Brain pericyte (primary cell): ENCODE data around the gene HTR3B.
"Not testable (repeated sequence)": the region's sequence is repeated elsewhere in the genome, so short reads cannot be mapped to it uniquely, and the experiment has no call there.

ENCODE experiments used
- DNase-seq: peaks from one replicate; pipeline ENCODE4 v3.0.0-alpha.2; 2012; ENCODE audit warnings: low read depth, low spot score

The HTR3B gene

DNA sequence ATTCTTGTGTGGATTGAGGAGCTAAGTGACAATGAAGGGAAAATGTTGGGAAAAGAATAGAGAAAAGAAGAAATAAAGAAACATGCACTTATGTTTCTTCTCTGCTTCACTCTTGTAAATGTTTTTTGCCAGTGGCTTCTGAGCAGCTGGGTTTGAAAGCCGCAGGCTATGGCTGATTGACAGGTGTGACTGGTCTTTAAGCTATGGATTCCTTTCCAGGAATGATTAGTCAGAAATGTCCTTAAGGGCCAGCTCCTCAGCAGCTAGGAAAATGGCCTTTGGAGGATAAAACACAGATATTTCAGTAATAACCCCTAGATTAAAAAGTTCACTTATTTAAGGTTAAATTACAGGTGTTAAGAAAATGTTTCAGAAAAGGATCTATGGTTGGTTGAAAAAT is 22.7 kb upstream of the HTR3B start:
- DNase-seq, result no peak

DNA sequence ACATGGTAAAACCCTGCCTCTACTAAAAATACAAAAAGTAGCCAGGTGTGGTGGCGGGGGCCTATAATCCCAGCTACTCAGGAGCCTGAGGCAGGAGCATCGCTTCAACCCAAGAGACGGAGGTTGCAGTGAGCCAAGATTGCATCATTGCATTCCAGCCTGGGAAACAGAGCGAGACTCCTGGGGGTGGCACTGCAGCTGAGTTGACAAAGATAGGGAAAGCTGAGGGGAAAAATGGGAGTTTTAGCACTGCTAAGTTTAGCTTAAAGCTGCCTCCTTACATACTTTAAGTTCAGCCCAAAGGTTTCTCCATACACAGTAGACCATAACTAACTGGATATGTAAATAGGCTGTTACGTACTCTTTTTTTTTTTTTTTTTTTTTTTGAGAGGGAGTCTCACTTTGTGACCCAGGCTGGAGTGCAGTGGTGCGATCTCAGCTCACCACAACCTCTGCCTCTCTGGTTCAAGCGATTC is 20.2 kb upstream of the HTR3B start:
- DNase-seq, result no peak

DNA sequence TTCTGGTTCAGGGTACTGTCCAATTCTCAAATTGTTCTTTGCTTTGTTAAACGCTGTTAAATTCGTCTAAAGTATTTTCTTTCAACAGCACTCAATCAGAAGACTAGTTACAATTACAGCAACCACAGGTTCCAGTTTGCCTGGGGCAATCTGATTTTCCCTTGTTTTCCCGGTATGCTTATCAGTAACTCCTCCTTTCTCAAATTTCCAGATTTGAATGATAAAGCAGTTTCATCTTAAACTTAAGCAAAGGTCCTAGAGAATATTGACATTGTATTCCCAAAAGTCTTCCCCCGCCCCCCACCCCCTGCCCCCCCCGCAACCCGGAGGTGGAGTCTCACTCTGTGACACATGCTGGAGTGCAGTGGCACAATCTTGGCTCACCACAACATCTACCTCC is 18.7 kb upstream of the HTR3B start:
- no peak for DNase-seq

DNA sequence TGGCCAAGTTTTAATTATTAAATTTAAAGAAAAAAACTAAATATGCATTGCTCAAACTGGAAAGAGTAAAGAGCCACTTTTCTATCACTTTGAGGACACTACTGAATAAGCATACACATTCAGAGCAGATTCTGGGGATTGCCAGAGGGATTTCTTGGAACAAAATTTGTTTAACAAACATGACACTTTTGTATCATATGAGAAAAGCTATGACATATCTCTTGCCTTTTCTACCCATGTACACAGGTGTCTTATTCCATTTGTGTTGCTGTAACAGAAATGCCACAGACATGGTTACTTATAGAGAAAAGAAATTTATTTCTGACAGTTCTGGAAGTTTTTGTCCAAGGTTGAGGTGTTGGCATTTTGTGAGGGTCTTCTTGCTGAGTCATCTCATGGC is 15.7 kb upstream of the HTR3B start:
- no peak for DNase-seq

DNA sequence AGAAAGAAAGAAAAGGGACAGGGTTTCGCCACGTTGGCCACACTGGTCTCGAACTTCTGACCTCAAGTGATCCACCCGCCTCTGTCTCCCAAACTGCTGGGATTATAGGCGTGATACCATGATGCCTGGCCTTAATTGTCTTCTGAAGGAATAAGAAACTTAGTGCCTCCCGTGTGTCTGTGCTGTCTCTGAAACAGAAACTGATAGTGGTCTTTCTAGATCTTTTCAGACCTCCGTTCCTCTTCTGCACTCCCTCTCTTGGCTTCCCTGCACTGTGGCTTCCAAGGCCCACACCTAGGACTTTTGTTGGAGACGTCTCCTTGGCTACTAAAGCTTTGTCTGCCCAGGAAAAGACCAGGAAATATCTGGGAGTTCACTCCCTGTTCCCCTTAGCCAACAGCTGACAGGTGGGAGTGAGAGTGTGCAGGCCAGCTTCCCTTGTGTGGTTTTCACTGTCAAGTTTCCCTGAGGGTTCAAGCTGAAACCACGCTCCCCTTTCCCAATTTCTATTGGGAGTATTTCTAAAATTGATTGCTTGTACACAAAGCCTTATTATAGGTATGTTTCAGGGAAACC is 10.1 kb upstream of the HTR3B start:
- no peak for DNase-seq

DNA sequence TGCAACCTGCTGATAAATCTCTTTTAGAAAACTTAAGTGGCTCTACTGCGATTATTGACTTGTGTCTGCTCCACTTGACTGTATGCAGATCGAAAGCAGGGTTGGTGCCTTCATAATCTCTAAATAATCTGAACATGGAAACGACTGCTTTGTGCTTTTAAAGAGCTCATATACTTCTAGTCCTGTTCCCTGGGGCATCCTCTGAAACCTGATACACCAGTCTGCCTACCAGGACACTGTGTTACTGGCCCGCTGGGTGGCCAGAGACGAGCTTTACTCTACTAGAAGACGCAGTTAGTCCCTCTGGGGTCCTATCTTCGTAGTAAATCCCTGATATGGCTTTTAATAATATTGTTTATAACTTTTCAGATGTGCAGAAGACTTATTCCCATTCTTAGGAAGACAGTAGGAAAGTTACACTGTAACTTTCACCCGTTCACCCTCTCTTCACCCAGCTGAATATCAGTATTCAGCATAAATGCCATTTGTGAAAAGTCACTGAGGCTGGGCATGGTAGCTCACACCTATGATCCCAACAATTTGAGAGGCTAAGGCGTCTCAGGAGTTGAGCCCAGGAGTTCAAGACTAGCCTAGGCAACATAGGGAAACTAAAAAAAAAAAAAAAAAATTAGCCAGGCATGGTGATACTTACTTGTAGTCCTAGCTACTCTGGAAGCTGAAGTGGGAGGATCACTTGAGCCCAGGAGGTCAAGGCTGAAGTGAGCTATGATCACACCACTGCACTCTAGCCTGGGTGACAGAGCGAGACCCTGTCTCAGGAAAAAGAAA is 9.0 kb upstream of the HTR3B start:
- no peak for DNase-seq

DNA sequence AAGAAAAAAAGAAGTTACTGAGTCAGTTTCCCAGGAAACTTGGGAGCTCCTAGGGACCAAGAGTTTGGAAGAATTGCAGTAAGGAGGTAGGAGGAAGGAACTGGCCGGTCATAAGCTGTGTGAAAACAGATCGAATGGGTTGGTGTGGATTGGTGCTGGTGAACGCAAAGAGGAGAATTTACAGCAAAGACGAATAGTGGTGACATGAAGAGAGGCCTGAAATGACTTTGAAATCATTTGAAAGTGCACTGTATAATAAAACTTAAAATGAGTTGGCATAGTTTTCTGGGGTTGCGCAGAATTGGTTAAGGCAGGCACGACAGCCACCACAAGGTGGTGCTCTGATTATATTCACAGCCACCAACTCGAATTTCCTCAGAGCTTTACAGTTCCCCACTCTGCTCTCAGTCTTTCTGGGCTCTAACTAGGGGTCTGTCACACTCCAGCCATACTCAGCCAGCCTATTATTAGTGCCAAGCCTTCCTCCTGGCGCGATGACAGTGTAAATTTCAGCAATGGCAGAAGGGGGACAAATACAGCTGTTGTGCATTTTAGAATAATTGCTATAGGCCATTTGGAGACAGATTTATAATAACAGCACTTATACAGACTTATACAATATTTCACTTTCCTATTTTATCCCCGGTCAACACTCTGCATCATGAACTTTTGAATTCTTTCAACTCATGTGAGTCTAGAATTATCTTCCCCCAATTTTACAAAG is 8.3 kb upstream of the HTR3B start:
- no peak for DNase-seq

DNA sequence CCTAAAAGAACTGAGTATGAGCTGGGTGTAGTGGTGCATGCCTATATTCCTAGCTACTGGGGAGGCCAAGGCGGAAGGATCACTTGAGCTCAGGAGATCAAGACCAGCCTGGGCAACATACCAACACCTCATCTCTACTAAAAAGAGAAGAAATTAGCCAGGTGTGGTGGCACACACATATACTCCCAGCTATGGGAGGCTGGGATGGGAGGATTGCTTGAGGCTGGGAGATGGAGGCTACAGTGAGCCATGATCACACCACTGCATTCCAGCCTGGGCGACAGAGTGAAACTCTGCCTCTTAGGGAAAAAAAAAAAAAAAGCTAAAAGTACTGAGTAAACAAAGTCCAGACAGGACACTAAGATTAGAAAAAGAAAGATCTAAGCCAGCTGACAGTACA is 3.5 kb upstream of the HTR3B start:
- no peak for DNase-seq

DNA sequence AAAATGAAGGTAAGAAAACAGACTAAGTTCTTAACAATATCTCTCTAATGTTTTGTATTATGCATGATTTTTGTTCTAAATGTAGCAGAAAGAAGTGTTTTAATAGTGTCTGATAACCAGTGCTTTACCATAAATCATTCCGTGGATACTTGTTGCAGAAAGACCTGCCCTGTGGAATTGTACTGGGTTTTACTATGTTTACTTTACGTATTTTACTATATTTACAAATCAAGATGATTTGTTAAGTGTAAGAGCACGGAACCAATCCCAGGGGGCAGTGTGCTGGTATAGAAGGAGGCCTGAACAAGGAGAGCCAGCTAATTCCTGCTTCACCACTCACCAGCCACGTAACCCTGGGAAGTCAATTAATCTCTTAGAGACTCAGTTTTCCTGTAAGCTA is 1.4 kb downstream of the HTR3B start:
- no peak for DNase-seq

DNA sequence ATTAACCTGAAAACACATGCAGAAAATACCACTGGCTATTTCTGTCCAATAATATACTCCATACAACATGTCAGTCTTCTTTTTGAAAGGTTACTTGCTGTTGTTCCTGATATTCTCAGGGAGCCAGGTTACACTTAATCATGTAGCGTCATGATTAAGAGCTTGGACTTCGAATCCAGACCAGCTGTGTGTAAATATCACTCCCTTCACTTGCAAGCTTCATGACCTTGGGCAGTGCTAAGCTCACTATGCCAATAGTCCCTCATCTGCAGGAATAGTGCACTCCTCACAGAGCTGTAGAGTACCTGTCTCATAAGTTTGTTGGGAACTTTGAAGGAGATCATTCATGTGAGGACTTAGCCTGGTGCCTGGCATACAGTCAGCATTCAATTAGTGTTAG is 1.9 kb downstream of the HTR3B start:
- no peak for DNase-seq

DNA sequence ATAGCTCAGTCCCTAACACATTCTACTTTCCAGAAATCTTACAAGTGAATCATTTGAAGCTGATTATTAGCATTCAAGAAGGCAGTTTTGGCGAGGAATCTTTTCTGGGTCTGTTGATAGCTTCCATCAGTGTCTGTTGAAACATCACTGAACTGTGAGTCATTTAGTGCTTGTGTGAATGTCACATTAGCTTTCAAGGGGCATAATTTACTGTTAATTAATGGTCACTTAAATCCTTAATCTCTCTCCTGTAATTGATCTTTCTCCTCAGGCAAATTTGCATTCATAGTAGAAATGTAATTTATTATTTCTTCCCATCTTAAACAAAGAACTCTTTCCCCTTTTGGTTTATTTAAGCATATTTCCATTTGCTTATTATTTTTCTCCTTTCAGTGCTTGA is 2.6 kb downstream of the HTR3B start:
- DNase-seq, result no peak

DNA sequence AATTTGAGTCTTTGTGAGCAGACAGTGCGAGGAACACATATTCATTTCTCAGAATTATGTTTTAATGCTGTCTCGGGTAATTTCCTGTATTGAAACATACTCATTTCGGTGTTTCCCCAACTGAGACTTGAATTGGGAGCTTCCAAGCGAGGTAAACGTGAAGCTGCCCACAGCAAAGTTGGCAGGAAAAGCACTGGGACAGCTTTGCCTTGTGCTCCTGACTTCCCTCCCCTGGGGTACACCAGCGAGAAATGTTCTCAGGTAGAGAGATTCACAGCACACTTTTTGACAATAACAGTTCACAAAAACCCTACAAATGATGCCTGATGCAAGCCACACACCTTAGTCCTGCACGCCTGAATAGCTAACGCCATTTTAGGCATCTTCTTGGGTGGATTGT is 3.1 kb downstream of the HTR3B start:
- DNase-seq, result no peak

DNA sequence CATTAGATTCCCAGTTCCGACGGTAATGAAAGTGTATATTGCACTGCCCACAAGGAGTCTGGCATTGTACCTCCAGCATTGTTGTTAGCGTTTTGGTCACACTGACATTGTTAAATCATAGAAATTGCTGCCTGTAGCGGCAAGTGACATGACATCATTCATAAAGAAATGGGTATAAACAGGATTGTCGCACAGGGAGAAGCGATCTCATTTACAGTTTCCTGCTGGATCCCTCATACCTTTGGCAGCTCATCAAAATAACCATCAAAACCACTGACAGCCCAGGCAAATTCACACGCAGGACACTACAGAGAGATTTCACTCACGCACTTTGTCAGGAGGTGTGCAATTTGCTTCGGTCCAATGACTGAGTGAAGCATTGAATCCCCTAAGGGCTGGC is 3.5 kb downstream of the HTR3B start:
- DNase-seq, result no peak

DNA sequence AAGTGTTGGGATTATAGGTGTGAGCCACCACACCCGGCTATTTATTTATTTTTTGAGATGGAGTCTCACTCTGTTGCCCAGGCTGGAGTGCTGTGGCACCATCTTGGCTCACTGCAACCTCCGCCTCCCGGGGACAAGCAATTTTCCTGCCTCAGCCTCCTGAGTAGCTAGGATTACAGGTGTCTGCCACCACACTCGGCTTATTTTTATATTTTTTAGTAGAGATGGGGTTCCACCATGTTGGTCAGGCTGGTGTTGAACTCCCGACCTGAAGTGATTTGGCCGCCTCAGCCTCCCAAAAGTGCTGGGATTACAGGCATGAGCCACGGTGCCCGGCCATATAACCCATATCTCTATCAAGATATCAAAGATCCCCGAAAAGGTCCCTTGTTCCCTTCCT is 6.9 kb downstream of the HTR3B start:
- not testable (repeated sequence) for DNase-seq

DNA sequence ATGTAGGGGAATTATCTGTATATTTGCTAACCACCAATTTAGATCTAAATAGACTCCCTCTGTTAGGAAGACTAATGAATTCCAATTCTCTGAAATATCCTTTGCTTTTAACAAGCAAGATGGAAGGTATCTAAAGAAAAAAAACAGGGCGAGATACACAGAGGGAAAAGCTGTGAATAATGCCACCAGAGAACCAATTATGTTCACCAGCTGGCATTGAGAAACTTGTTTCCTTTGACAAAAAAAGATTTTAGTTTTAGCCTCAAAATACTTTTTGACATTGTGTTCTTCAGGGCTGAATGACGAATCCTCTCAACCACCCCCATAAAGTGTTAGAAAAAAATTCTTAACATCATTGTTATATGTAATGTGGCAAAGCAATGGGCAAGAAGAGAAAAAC is 19.0 kb downstream of the HTR3B start:
- no peak for DNase-seq

DNA sequence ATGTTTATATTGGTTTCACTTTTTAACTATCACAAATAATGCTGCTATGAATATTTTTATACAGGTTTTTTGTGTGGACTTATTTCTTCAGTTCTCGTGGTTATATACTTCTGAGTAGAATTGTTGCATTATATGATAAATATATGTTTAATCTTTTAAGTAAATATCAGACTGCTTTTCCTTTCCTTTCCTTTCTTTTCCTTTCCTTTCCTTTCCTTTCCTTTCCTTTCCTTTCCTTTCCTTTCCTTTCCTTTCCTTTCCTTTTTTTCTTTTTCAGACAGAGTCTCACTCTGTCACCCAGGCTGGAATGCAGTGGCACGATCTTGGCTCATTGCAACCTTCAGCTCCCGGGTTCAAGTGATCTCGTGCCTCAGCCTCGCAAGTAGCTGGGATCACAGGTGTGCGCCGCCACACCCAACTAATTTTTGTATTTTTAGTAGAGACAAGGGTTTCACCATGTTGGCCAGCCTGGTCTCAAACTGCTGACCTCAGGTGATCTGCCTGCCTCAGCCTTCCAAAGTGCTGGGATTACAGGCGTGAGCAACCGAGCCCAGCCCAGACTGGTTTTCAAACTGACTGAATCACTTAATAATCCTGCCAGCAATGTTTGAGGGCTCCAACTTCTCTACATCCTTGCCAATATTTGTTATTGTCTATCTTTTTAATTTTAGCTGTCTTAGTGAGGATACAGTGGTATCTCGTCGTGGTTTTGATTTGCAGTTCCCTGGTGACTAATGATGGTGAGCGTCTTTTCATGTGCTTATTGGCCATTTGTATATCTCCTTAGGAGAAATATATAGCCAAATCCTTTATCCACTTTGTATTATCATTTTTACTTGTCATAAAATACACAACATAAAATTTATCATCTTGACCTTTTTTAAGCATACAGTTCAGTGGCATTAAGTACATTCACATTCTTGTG is 21.9 kb downstream of the HTR3B start:
- no peak for DNase-seq

DNA sequence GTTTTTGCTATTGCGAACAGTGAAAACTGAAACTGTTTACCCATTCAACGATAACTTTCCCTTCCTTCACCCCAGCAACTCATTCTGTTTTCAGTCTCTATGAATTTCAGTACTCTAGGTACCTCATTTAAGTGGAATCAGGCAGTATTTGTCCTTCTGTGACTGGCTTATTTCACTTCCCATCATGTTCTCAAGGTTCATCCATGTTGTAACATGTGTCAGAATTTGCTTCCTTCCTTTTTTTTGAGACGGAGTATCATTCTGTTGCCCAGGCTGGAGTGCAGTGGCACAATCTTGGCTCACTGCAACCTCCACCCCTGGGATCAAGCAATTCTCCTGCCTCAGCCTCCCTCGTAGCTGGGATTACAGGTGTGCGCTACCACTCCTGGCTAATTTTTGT is 23.7 kb downstream of the HTR3B start:
- DNase-seq, result no peak

DNA sequence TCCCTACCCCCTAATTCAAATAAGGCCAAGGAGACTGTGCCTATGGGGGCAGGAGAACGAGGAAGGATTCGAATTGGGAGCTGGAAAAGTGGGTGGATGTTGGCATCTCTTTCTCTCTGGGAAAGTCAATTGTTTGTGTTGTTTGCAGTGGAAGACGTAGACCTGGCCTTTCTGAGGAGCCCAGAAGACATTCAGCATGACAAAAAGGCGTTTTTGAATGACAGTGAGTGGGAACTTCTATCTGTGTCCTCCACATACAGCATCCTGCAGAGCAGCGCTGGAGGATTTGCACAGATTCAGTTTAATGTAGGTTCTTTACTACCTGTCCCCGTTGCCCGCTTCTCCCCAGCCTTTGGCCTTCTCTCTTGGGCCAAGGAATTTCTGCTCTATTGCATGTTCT is 28.2 kb downstream of the HTR3B start:
- DNase-seq, result no peak

DNA sequence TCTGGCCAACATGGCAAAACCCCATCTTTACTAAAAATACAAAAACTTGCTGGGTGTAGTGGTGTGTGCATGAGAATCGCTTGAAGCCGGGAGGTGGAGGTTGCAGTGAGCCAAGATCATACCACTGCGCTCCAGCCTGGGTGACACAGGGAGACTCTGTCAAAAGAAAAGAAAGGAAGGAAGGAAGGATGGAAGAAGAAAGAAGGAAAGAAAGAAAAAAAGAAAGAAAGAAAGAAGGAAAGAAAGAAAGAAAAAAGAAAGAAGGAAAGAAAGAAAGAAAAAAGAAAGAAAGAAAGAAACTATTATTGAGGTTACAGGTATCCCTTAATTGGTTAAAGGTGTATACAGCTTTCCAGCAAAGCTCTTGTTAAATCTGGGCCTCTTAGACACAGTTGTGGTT is 29.6 kb downstream of the HTR3B start:
- not testable (repeated sequence) for DNase-seq

DNA sequence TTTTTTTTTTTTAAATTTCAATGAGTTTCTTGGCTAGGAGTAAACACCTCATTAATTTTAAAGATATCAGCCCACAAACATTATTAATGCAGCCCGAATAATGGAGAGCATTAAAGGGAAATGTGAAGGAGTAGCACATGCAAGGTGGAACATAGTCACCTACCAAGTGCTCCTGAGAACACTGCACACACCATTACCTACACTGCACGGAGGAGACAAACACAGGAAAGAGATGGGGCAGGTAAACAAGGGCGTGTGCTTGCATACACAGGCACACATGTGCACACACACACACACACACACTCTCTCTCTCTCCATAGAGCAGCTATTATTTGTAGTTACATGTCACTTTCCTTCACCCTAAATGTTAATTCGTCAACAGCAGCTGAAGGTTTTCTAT is 30.2 kb downstream of the HTR3B start:
- DNase-seq, result no peak

DNA sequence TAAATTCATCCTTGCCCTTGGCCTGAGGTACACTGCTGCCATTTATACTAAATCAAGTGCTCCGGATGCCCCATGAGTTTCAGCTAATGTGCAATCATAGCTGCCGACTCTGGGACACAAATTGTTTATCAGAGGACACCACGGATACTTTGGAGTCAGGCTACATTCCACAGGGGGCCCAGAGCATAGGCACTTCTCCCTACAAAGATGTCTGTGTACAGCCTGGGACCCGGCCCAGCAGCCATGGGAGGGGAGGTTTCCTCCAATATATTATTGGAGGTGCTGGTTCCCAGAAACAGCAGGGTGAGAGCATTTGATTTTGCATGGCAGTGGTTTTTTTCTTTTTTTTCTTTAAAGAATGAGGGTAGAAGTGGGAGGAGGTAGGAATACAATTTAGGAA is 31.3 kb downstream of the HTR3B start:
- DNase-seq, result no peak

DNA sequence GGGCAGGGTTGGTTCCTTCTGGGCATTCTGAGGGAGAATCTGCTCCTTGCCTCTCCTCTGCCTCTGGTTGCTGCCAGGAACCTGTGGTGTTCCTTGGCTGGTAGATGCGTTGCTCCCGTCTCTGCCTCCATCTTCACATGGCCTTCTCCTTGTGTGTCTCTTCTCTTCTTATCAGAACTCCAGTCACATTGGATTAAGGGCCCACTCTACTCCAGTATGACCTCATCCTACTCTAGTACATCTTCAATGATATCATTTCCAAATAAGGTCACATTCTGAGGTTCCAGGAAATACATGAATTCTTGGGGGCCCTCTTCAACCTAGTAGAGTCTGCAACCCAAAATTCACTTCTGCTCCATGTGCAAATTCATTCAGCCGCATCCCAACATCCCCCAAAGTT is 33.3 kb downstream of the HTR3B start:
- DNase-seq, result no peak
